Duodenal mucosa (tissue), 2 donors: ENCODE results near the gene ZNF292.

ENCODE experiments used
- H3K27ac ChIP-seq: one replicate; pipeline ENCODE4 v1.7.0; 2013; ENCODE audit warnings: low read depth, low read length
- H3K27me3 ChIP-seq, 2 donors: one replicate each; pipeline ENCODE4 v1.7.0; 2013; ENCODE audit warnings: low read length in 2 of 2, control low read depth in 1 of 2; ENCODE audit not compliant: insufficient read depth in 2 of 2, control insufficient read depth in 1 of 2
- H3K36me3 ChIP-seq, 2 donors: one replicate each; pipeline ENCODE4 v1.7.0; 2013; ENCODE audit warnings: low read length in 2 of 2, control low read depth in 1 of 2; ENCODE audit not compliant: insufficient read depth in 2 of 2, control insufficient read depth in 1 of 2
- H3K4me1 ChIP-seq, 2 donors: one replicate each; pipeline ENCODE4 v1.7.0; 2013; ENCODE audit warnings: low read length in 2 of 2, control low read depth in 1 of 2; ENCODE audit not compliant: insufficient read depth in 2 of 2, control insufficient read depth in 1 of 2
- H3K4me3 ChIP-seq, 2 donors: one replicate each; pipeline ENCODE4 v1.7.0; 2013; ENCODE audit warnings: low read length in 2 of 2, low read depth in 1 of 2
- H3K9ac ChIP-seq, 2 donors: one replicate each; pipeline ENCODE4 v1.7.0; 2013; ENCODE audit warnings: low read length in 2 of 2, low read depth in 1 of 2
- H3K9me3 ChIP-seq, 2 donors: one replicate each; pipeline ENCODE4 v1.7.0; 2013; ENCODE audit warnings: low read length in 2 of 2, control low read depth in 1 of 2; ENCODE audit not compliant: control insufficient read depth in 1 of 2

Gene ZNF292

DNA sequence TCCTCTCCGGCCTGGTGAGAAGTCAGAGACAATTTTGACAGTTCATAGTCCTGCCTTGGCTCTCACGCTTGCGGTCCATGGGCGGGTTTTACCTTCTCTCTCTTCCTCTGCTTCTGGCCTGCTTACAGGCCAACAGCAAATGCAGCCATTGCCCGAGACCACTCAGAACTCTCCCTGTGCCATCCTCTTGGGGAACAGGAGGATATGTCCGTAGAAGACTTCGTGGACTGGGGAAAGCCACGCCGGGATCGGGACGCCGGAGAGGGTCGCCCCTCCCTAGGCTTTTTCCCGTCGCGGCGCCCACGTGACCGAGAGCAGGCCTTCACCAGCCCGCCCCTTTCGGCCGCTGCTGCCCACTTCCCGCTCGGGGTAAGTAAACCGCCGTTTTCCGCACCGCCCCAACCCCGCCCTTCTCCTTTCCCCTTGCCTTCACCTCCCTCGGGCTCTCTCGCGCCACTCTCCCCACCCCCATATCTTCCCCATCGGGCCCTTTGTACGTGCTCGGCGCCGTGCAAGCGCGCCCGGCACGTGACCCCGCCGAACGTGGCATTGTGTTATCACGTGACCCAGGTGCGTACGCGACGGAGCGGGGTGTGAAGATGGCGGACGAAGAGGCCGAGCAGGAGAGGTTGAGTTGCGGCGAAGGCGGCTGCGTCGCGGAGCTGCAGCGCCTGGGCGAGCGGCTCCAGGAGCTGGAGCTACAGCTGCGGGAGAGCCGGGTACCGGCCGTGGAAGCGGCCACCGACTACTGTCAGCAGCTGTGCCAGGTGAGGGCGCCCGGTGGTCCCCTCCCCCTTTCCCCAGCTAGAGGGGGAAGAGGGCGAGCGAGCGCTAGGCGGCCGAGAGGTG lies at the start of gene ZNF292:
TSS of gene ZNF292 (plus strand) at position 573 of the 849 bp plus-strand sequence. CDS start at position 600, 27 bp downstream.
- H3K4me3 ChIP-seq, result peak within 1 kb of the TSS; percentile 87 to 94
- no peaks in the 10 kb centered on the region for H3K36me3 ChIP-seq
- H3K9ac ChIP-seq, result peak within 1 kb of the TSS; percentile 84 to 85
- peaks cover 13 to 14% of the 10 kb centered on the region in 2 donors for H3K4me1 ChIP-seq
- no peaks in the 10 kb centered on the region for H3K27me3 ChIP-seq
- H3K9me3 ChIP-seq, result no peaks in the 10 kb centered on the region
- peak within 1 kb of the TSS; percentile 97 for H3K27ac ChIP-seq

DNA sequence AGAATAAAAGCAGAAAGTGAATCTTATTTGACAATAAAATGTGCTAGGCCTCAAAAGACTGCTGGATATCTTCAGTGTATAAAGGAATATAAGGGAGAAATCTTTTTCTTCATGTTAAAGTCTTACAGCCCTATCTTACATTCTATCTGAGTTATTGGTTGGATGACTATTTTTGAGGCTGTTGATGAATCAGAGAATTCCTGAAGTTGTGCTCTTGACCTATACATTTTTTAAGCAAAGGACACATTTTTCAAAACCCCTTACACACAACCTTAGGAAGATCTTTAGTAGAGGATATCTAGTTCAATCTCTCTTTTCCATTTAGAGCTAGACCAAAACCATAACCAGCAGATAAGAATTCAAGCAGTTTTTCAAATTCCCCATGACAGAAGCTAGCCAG lies 49.5 kb upstream of the ZNF292 start:
- Histone ChIP-seq H3K36me3 (no peaks in the 10 kb centered on the region), H3K9ac (no peak overlapping the region), H3K27ac (no peak overlapping the region), H3K4me3 (no peak overlapping the region), H3K9me3 (no peaks in the 10 kb centered on the region), H3K4me1 (no peaks in the 10 kb centered on the region), H3K27me3 (no peaks in the 10 kb centered on the region)

DNA sequence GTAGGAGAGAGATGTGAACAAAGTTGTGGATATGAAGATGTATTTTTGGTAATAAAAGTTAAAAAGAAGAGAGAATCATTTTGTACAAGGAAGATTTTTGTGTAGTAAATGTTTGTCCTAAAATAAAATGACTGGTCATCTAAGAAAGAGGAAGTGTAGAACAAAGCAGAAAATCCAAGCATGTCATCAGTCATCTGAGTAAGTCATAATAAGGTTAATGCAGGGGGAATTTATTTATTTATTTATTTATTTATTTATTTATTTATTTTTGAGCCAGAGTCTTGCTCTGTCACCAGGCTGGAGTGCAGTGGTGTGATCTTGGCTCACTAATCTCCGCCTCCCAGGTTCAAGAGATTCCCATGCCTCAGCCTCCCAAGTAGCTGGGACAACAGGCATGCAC lies 44.7 kb upstream of the ZNF292 start:
- no peaks in the 10 kb centered on the region for H3K27me3 ChIP-seq
- no peak overlapping the region for H3K4me3 ChIP-seq

DNA sequence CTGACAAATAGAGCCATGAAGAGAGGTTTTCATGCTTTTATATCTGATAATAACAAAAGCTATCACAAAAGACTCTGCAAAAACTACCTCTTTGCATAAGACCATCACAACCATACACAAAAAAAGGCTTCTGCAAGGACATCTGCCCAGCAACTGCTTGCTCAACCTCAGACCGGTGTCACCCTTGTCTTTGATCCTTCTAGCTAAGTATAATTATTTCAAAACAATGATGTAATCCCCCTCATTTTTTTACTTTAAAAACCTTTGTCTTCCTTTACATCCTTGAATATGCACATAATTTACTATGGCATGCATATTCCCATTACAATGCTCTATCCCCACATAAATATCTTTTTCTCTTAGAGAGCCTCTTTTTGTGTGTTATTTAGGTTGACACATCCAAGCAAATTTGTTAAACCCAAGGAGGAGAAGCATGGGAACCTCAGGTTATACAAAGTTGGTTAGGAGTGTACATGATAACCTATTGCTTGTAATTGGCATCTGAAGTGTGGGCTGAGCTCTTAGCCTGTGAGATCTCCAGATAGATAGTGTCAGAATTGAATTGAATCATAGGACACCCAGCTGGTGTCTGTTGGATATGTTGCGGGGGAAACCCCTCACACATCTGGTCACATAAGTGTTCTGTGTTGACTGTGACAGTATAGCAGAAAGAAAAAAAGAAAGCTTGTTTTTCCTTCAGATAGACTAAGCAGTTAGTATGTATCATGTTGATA lies 39.8 kb upstream of the ZNF292 start:
- H3K36me3 ChIP-seq, result no peaks in the 10 kb centered on the region
- no peaks in the 10 kb centered on the region for H3K27me3 ChIP-seq
- H3K4me3 ChIP-seq, result no peak overlapping the region
- no peak overlapping the region for H3K9ac ChIP-seq
- no peaks in the 10 kb centered on the region for H3K9me3 ChIP-seq
- no peak overlapping the region for H3K27ac ChIP-seq
- no peaks in the 10 kb centered on the region for H3K4me1 ChIP-seq

More for the DNA sequence above, 44.7 kb upstream of the ZNF292 start:
- Histone ChIP-seq H3K9me3 (no peaks in the 10 kb centered on the region), H3K9ac (no peak overlapping the region), H3K4me1 (no peaks in the 10 kb centered on the region), H3K36me3 (no peaks in the 10 kb centered on the region), H3K27ac (no peak overlapping the region)

DNA sequence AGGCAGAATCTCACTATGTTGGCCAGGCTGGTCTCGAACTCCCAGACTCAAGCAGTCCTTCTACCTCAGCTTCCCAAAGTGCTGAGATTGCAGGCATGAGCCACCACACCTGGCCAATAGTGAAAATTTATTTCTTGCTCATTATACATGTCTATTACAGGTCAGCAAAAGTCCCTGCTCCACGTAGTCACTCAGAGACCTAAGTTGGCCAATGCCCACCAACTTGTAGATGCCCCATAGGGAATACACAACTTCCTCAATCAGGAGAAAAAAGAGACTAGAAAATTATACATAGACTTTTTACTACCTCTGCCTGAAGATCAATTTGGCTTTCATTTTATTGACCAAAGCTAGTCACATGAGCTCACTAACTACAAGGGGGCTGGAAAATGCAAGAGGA lies 38.4 kb upstream of the ZNF292 start:
- H3K36me3 ChIP-seq, result no peaks in the 10 kb centered on the region
- H3K4me1 ChIP-seq, result no peaks in the 10 kb centered on the region
- no peak overlapping the region for H3K4me3 ChIP-seq
- no peak overlapping the region for H3K27ac ChIP-seq
- no peaks in the 10 kb centered on the region for H3K9me3 ChIP-seq
- H3K27me3 ChIP-seq, result no peaks in the 10 kb centered on the region
- H3K9ac ChIP-seq, result no peak overlapping the region

DNA sequence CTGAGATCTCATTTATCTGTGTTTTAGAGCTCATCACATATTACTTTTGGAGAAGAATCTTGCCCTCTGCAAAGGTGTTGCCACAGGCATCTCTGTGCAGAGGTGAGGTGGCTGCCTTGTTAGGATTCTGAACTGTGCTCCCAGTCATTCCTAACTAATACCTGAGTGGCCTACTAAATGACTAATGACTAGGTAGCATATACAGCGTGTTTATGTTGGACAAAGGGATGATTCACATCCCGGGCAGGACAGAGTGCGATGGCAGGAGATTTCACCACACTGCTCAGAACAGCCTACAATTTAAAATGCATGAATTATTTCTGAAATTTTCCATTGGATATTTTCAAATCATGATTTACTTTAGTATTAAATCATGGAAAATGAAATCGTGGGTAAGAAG lies 37.3 kb upstream of the ZNF292 start:
- Histone ChIP-seq H3K36me3 (no peaks in the 10 kb centered on the region), H3K4me1 (no peaks in the 10 kb centered on the region), H3K4me3 (no peak overlapping the region), H3K9me3 (no peaks in the 10 kb centered on the region), H3K27me3 (no peaks in the 10 kb centered on the region), H3K9ac (no peak overlapping the region), H3K27ac (no peak overlapping the region)

DNA sequence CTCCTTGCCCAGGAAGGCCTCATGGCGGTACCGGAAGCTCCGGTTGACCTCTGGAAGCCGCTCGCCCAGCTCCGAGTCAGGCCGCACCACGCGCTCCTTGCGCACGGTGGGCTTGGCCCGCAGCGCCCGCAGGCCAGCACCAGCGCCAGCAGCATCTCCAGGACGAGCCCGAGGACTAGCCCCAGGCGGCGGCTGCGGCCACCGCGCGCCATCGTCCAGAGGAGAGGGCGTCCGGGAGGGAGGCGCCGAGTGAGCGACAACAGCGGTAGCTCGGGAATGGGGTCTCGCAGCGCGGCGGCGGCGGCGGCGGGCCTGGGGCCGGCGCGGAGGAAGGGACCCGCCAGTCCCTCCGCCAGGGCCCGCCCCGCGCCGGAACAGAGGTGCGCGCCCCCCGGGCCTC lies 32.9 kb upstream of the ZNF292 start:
- Histone ChIP-seq H3K4me3 (no peak overlapping the region), H3K4me1 (no peaks in the 10 kb centered on the region), H3K27me3 (no peaks in the 10 kb centered on the region), H3K9ac (no peak overlapping the region), H3K27ac (no peak overlapping the region), H3K36me3 (no peaks in the 10 kb centered on the region), H3K9me3 (no peaks in the 10 kb centered on the region)

DNA sequence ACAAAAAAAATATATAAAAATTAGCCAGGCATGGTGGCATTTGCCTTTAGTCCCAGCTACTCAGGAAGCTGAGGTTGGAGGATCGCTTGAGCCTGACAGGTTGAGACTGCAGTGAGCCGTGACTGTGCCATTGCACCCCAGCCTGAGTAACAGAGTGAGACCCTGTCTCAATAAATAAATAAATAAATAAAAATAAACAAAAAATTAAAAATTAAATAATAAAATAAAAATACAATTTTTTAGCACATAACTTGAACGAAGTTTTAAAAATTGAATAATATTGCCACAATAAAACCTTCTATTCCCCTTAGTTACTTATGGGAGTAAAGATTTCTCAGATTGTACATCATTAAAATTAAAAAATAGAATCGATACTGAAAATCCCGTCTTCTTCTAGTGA lies 31.3 kb upstream of the ZNF292 start:
- no peaks in the 10 kb centered on the region for H3K27me3 ChIP-seq
- H3K9me3 ChIP-seq, result no peaks in the 10 kb centered on the region
- no peaks in the 10 kb centered on the region for H3K4me1 ChIP-seq
- H3K27ac ChIP-seq, result no peak overlapping the region
- no peaks in the 10 kb centered on the region for H3K36me3 ChIP-seq
- no peak overlapping the region for H3K9ac ChIP-seq
- no peak overlapping the region for H3K4me3 ChIP-seq

DNA sequence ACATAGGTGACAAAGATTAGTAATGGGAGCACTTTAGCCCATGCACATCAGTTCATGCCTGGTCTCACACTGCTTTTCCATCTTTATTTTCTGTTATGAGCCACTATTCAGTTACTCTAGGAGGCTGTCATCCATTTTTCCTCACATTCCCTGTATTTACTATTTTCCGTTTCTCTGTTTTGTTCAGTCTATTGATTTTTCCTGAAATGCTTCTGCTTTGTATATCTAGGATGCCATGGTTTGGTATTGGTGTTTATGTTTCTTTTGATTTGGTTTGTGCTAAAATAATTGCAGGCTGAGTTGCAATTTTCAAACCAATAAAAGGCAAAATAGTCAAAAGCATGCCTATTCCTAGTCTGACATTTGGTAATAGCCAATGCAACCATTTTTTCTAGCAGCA lies 28.9 kb upstream of the ZNF292 start:
- no peak overlapping the region for H3K9ac ChIP-seq
- H3K36me3 ChIP-seq, result no peaks in the 10 kb centered on the region
- H3K4me3 ChIP-seq, result no peak overlapping the region
- peaks cover 0 to 3% of the 10 kb centered on the region in 2 donors for H3K9me3 ChIP-seq
- no peaks in the 10 kb centered on the region for H3K27me3 ChIP-seq
- H3K27ac ChIP-seq, result no peak overlapping the region
- no peaks in the 10 kb centered on the region for H3K4me1 ChIP-seq

DNA sequence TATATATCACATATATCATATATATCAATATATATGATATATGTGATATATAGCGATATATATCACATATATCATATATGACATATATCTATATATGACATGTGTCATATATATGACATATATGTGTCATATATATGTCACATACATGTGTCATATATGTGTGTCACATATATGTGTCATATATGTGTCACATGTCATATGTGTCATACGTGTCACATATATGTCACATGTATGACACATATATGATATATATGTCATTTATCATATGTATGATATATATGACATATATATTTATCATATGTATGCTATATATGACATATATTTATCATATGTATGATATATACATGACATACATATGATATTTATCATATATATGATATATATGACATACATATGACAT lies 27.6 kb upstream of the ZNF292 start:
- H3K4me1 ChIP-seq, result no peaks in the 10 kb centered on the region
- H3K36me3 ChIP-seq, result no peaks in the 10 kb centered on the region
- H3K9me3 ChIP-seq, result peaks cover 0 to 3% of the 10 kb centered on the region in 2 donors
- no peak overlapping the region for H3K9ac ChIP-seq
- H3K27ac ChIP-seq, result no peak overlapping the region
- no peak overlapping the region for H3K4me3 ChIP-seq
- H3K27me3 ChIP-seq, result no peaks in the 10 kb centered on the region
